CD4-positive, alpha-beta T cell treated with Interleukin-17A for 1 hour (primary cell): ENCODE results near the gene AMMECR1.

Experiments
- DNase-seq: peaks from one replicate; pipeline ENCODE4 v3.0.0-alpha.2; 2020

AMMECR1 gene

GRCh38 chrX:110310896-110311295 is 7.0 kb downstream of the AMMECR1 start:
- peak; percentile 54 for DNase-seq

DNA sequence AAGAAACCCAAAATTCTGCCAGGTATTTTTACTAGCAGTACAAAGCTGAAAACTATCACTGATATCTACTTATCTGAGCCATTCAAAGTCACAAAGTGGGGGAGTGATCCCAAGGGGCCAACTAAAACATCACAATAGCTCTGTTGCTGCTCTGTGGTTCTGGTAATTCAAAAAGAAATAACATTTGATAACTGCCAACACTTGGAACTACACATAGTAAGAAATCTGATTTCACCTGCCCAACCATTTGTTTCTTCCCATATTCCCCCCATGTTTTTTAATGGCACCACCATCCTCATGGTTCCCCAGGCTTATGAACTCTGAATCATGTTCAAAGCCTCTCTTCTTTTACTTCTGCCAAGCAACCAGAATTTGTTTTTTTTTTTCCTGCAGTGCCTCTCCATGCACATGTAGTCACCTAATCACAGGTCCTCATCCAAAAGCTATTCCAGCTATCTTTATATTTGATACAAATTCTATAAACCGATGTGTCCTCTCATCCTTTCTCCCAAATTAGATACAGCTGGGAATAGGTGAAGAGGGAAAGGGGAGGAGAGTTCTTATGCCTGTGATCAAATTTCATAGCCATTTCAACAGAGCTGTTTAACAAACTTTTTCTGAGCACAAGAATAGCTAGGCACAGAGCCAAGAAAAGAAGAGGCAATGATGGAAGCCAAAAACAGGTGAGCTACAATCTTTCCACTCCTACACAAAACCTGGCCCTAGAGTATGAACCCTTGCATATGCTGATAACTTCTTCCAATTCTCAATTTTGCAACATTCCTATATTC is 7.7 kb downstream of the AMMECR1 start:
- DNase-seq: no peak

- no peak for DNase-seq
Measured at GRCh38 chrX:110308220-110308619, 9.7 kb downstream of the AMMECR1 start.

DNA sequence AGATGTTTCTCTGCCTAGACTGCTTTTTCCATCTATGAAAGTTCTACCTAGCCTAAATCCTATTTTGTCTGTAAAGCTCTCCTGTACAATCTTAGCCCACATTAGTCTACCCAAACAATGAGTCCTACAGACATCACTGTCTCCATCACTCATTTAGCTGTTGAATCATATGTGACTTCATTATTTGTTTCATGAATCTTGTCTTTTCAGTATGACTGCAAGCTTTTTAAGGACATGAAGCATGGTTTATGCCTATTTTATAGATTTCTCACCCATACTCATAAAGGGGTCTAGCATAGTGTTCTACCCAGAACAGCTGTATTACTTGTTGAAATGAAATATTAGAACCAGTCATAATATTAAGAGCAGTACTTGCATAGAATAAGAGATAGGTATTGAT is 13.0 kb downstream of the AMMECR1 start:
- no peak for DNase-seq

- no peak for DNase-seq
Measured at GRCh38 chrX:110304371-110304770, 13.5 kb downstream of the AMMECR1 start.

- no peak for DNase-seq
Measured at GRCh38 chrX:110302975-110303374, 14.9 kb downstream of the AMMECR1 start.

DNA sequence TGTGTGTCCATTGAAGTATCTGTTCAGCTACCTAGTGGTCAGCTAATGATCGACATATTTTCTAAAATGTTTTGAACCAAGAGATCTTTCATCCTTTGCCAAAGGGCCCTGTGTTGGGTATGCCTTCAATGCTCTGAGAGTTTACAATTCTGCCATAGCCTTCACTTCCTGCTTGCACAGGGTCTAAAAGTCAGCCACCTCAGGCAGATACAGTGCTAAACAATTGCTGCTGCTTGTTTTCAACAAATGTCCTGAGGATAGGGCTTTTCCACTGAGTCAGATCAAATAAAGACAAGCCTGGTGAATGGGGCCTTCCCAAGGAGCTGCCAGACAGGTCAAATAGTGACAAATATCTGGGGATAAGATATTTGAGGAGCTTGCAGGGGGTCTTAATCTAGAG is 16.7 kb downstream of the AMMECR1 start:
- DNase-seq: no peak

DNA sequence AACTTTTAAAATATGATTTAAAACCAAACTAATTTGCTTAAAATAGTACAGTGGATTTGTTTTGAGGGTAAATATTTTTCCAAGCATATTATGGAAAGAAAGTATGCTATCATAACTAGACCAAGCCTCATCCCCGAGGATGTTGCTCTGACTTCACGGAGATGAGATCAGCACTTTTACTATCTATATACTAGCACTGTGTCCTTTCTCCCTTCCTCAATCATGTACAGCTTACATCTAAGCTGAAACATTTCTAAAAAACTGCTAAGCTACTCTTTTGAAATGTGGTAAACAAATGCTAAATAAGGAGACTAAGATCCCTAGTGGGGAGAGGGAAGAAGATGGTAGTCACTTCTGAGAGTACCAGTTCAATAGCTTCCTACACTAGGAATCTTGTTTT is 23.8 kb downstream of the AMMECR1 start:
- no peak for DNase-seq

DNA sequence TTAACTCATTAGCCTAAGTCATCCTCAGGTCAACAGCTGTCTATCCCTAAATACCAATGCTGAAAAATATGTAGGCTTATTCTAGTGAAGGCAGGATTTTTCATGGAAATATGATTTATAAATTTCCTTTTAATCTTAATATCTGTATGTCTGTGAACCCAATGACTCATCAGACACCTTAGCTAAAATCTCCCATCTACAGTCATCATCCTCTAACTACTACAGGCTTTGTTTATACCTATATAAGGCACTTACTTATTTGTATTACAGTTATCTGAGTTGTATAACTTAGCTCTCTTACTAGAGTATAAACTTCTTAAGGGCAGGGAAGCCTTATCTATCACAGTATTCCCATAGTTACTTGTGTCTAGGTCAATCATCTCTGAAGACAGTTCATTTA is 24.2 kb downstream of the AMMECR1 start:
- DNase-seq: no peak

GRCh38 chrX:110287605-110288004 is 30.3 kb downstream of the AMMECR1 start:
- no peak for DNase-seq

GRCh38 chrX:110286106-110286505 is 31.8 kb downstream of the AMMECR1 start:
- DNase-seq: no peak

DNA sequence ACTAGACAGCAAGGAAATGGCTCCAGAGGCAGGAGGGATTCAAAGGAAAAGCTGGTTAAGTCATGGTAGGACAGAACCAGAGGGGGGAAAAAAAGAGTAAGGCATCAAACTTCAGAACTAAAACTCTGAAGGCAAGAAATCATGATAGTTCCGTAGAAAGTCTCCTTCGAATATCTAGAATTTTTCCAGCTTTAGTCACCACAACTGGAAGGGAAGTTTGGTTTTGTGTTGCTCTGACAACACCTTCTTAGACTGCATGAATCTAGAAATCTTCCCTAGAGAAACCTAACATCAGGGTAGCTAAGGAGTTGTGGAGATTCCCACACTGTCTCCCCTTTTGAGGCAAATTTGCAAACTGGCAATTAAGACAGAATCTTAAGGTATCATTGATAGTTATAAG is 33.7 kb downstream of the AMMECR1 start:
- no peak for DNase-seq

- DNase-seq: no peak
Measured at GRCh38 chrX:110282922-110283321, 35.0 kb downstream of the AMMECR1 start.

- no peak for DNase-seq
Measured at GRCh38 chrX:110281377-110281776, 36.5 kb downstream of the AMMECR1 start.

DNA sequence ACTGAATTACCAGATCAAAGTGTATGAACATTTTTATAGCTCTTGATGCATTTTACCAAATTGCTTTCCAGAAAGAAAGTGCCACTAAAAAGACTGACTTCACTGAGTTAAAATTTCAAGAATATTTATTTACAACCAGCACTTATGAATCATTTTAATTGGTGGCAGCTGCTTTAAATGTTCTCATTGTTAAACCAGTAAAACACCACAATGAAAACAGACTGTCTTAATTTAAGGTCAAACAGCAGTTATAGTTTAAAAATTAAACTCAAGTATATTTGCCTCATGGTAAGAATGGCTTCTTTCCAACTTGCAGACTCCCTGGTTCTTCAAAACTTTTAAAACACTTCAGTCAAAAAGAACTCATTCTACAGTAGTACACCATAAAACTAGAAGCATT is 36.9 kb downstream of the AMMECR1 start:
- no peak for DNase-seq

DNA sequence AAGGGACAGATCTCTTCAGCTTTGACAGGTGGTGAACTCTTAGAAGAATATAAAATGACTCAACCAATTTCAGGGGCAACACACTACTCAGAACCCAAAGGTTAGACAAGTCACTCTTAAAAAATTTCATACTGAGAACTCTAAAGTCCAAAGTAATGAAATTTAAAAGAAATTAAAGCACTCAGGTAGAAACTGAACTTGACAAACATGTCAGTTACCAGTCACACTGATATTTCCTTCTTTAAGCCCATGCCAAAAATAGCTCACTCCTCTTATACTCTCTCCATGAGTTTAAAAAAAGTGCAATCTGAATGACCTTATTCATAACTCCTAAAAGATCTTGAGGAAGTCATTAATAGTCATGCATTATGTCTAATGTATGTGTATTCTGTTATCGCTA is 40.3 kb downstream of the AMMECR1 start:
- no peak for DNase-seq

DNA sequence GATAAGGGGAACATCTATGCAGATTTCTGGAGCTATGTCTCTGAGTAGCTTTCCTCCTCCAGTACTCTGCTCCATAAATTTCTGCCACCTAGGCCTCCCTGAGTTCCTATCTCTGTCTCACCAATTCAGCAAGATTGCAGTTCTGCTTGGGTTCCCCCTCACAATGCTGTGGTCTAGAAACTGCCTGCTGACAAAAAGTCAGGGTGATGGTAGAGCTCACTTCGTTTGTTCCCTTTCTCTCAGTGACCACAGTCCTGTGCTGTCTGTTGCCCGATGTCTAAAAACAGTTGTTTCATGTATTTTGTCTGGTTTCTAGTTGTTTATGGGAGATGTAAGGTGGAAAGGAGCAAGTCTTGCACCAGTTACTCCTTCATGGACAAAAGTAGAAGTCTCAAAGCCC is 41.1 kb downstream of the AMMECR1 start:
- DNase-seq: no peak

- peak; percentile 8 for DNase-seq
Measured at GRCh38 chrX:110268886-110269285, 49.0 kb downstream of the AMMECR1 start.

- DNase-seq: no peak
Measured at GRCh38 chrX:110268395-110268794, 49.5 kb downstream of the AMMECR1 start.

GRCh38 chrX:110267874-110268273 is 50.0 kb downstream of the AMMECR1 start:
- DNase-seq: peak; percentile 3

- no peak for DNase-seq
Measured at GRCh38 chrX:110265661-110266060, 52.2 kb downstream of the AMMECR1 start.

DNA sequence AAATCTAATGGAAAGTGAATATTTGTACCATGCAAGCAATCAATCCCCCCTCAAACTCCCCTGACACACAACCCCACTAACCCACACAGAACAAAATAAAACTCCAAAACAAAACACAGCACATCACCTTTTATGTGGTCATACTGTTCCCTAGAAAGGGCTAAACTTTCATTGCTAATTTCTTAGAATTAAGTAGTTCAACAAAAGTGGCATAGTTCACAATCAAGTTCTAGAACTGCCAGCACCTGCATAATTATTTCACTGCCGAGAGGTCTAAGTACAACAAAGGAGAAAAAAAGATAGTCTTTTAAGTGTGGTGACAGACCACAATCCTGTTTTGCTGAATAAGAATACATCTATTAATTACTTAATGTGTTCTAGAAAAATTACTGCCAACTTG is 58.8 kb downstream of the AMMECR1 start:
- no peak for DNase-seq

DNA sequence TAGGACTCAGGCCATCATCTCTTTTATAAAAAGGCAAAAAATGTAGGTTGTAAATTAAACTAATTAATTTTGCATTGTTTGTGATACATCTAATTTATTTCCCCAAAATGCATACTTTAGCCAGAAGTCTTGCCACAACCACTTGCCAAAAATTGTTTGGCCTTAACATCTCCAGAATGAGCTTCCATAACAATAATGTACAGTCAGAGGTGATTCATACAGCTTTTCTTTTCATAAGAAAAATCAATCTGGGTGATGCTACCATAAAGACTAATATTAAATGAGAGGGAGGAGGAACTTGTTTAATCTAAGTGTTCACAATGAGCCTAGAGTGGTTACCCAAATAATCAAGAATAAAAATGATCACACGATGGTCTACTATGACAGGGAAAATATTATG is 59.3 kb downstream of the AMMECR1 start:
- no peak for DNase-seq

GRCh38 chrX:110257889-110258288 is 60.0 kb downstream of the AMMECR1 start:
- DNase-seq: no peak

DNA sequence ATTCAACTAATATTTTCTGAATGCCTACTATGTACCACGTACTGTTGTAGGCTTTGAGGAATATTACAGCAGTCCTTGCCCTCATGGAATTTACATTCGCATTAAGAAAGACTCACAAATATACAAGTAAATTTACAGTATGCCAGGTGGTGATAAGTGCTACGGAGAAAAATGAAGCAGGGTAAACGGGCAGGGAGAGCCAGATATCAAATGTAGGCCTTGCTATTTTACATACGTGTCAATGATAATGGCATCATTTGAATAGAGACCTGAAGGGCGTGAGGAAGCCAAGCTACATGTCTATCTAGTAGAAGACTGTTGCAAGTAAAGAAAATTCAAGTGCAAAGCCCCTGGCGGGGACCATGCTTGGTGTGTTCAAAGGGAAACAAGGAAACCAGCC is 65.2 kb downstream of the AMMECR1 start:
- DNase-seq: no peak
